NCI-H2081 treated with DMSO at 0.1 percent for 48 hours (cell line): ENCODE measurements around the gene DEPDC5.
A peak's percentile ranks its signal among the peaks of the same experiment; 100 is the strongest.
"Not testable (repeated sequence)": the region's sequence is repeated elsewhere in the genome, so short reads cannot be mapped to it uniquely, and the experiment has no call there.

Experiments used
- DNase-seq: peaks from one replicate; lab custom pipeline; 2025; lab: John Stamatoyannopoulos, UW

Gene DEPDC5

GRCh38 chr22:31749636-31750364 lies 4.0 kb upstream of the DEPDC5 start, which contains the start of gene PRR14L:
PRR14L (minus strand) TSS chr22:31750132; CDS start chr22:31738860, 11,272 bp downstream.
- peak; percentile 57 for DNase-seq

- DNase-seq, result no peak
These were observed 3.2 kb upstream of the DEPDC5 start for GRCh38 chr22:31750365-31751284.

- DNase-seq, result no peak
These were observed 1.5 kb upstream of the DEPDC5 start for GRCh38 chr22:31752096-31752847.

GRCh38 chr22:31753005-31753633 lies 700 bp upstream of the DEPDC5 start:
- DNase-seq, result no peak

- no peak for DNase-seq
These were observed 994 bp downstream of the DEPDC5 start for GRCh38 chr22:31754813-31755212.

- no peak for DNase-seq
These were observed 3.4 kb downstream of the DEPDC5 start for GRCh38 chr22:31757265-31757664.

GRCh38 chr22:31758860-31759259 lies 5.0 kb downstream of the DEPDC5 start:
- not testable (repeated sequence) for DNase-seq

GRCh38 chr22:31764785-31765184 lies 11.0 kb downstream of the DEPDC5 start:
- DNase-seq, result no peak

GRCh38 chr22:31768422-31769059 lies 14.7 kb downstream of the DEPDC5 start:
- DNase-seq, result no peak

GRCh38 chr22:31773416-31773815 lies 19.6 kb downstream of the DEPDC5 start:
- no peak for DNase-seq

- DNase-seq, result no peak
These were observed 22.4 kb downstream of the DEPDC5 start for GRCh38 chr22:31776231-31776630.

- no peak for DNase-seq
These were observed 36.0 kb downstream of the DEPDC5 start for GRCh38 chr22:31789803-31790202.

GRCh38 chr22:31790240-31790639 lies 36.4 kb downstream of the DEPDC5 start:
- DNase-seq, result no peak

- DNase-seq, result not testable (repeated sequence)
These were observed 45.5 kb downstream of the DEPDC5 start for GRCh38 chr22:31799358-31799757.

GRCh38 chr22:31800065-31800464 lies 46.2 kb downstream of the DEPDC5 start:
- no peak for DNase-seq

GRCh38 chr22:31800861-31801260 lies 47.0 kb downstream of the DEPDC5 start:
- not testable (repeated sequence) for DNase-seq

- no peak for DNase-seq
These were observed 48.8 kb downstream of the DEPDC5 start for GRCh38 chr22:31802575-31802974.

GRCh38 chr22:31806751-31807150 lies 52.9 kb downstream of the DEPDC5 start:
- no peak for DNase-seq

GRCh38 chr22:31812977-31813605 lies 59.3 kb downstream of the DEPDC5 start:
- DNase-seq, result no peak

GRCh38 chr22:31813898-31814297 lies 60.1 kb downstream of the DEPDC5 start:
- DNase-seq, result not testable (repeated sequence)

- DNase-seq, result no peak
These were observed 61.1 kb downstream of the DEPDC5 start for GRCh38 chr22:31814942-31815341.
